ENCODE results near the gene ADCY10. TPM values are rescaled to one million over a fixed set of nuclear protein-coding genes. Genes with fewer than 3 reads are reported as not detected.

The ADCY10 gene
- total and polyA plus RNA-seq, 2 donors (not counting 1 experiment from before 2014, with no cell fraction given) = 0.09 to 0.17 TPM

DNA sequence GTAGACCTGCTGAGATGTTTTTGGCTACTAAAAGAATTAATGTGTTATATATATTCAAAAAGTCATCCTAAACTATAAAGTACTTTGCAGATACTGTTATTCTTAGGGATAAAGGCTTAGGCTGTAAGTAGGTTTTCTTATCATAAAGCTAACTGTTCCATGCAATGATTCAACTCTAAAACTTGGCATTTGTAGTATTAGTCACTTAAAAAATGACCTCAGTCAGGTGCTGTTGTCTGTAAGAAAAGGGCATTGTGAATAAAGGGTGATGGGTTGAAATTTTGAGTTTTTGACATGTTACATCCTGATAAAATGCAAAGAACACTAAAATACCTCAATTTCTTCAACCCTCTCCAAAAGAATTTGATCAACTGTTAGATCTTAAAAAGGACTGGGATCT, 32.9 kb downstream of the ADCY10 start:
- Histone ChIP-seq H3K27me3 (ENCODE audit: control insufficient read depth, insufficient read depth, low read length) (no peaks in the 10 kb centered on the region), H3K27ac (ENCODE audit: insufficient read depth, low read length) (no peak overlapping the region), H3K79me2 (ENCODE audit: control insufficient read depth, insufficient read depth, low read length) (no peaks in the 10 kb centered on the region), H3K4me1 (ENCODE audit: control insufficient read depth, extremely low read depth, insufficient read depth, low read length) (no peaks in the 10 kb centered on the region), H3K4me2 (ENCODE audit: extremely low read depth, insufficient read depth, low read length) (no peak overlapping the region), H3K4me3 (replicated peaks in 1 of 4; ENCODE audit: control extremely low read depth in 1 of 4, insufficient read depth in 1 of 4, low read depth in 3 of 4, low read length in 4 of 4) (no peak overlapping the region), H3K9me3 (ENCODE audit: control insufficient read depth, insufficient read depth, low read depth, low read length) (no peaks in the 10 kb centered on the region), H3K36me3 (ENCODE audit: control insufficient read depth, insufficient read depth, low read length) (no peaks in the 10 kb centered on the region), H2AFZ (ENCODE audit: low read length) (no peak overlapping the region), H3K9ac (ENCODE audit: insufficient read depth, low read length) (no peak overlapping the region), H4K20me1 (ENCODE audit: control insufficient read depth, extremely low read depth, insufficient read depth, low read length) (no peaks in the 10 kb centered on the region)
- DNase-seq (ENCODE audit: low read depth in 2 of 2) = peak; percentile 12 to 81
- no peak for TF ChIP-seq EZH2 (IDR thresholded peaks at IDR 0.05; ENCODE audit: low read length, missing control alignments)
- TF ChIP-seq, protein P1, sequence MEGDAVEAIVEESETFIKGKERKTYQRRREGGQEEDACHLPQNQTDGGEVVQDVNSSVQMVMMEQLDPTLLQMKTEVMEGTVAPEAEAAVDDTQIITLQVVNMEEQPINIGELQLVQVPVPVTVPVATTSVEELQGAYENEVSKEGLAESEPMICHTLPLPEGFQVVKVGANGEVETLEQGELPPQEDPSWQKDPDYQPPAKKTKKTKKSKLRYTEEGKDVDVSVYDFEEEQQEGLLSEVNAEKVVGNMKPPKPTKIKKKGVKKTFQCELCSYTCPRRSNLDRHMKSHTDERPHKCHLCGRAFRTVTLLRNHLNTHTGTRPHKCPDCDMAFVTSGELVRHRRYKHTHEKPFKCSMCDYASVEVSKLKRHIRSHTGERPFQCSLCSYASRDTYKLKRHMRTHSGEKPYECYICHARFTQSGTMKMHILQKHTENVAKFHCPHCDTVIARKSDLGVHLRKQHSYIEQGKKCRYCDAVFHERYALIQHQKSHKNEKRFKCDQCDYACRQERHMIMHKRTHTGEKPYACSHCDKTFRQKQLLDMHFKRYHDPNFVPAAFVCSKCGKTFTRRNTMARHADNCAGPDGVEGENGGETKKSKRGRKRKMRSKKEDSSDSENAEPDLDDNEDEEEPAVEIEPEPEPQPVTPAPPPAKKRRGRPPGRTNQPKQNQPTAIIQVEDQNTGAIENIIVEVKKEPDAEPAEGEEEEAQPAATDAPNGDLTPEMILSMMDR (conservative IDR thresholded peaks at IDR 0.05 in 1 of 2, IDR thresholded peaks at IDR 0.05 in 1 of 2; ENCODE audit: low read depth in 1 of 2, low read length in 2 of 2) = no peak

DNA sequence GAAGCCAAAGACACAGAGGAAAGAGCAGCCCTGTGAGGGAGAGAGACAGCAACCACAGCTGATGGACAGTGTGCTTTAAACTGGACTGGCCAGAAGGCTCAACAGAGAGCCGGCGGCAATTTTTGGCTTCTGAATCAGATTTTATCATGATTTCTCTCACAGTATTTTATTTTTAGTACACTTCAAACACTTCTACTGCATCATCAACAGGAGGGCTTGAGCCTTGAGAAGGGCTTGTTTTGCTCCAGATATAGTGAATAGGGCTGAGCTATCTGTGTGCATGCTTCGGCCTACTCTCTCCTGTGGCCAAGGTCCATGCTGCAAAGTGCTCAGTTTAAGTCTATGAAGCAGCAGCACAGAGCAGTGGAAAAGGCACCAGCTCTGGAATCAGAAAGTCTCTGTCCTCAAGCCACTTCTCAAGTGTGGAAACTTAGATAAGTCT, 33.3 kb downstream of the ADCY10 start:
- no peak overlapping the region for H3K4me3 ChIP-seq (replicated peaks in 1 of 4; ENCODE audit: control extremely low read depth in 1 of 4, insufficient read depth in 1 of 4, low read depth in 3 of 4, low read length in 4 of 4)
- no peaks in the 10 kb centered on the region for H3K36me3 ChIP-seq (ENCODE audit: control insufficient read depth, insufficient read depth, low read length)
- H2AFZ ChIP-seq (ENCODE audit: low read length) = peak overlapping the region; percentile 14
- H3K27me3 ChIP-seq (ENCODE audit: control insufficient read depth, insufficient read depth, low read length) = no peaks in the 10 kb centered on the region
- H3K27ac ChIP-seq (ENCODE audit: insufficient read depth, low read length) = no peak overlapping the region
- peak in 1 of 2 donors; percentile 65 for DNase-seq (ENCODE audit: low read depth in 2 of 2)
- no peaks in the 10 kb centered on the region for H3K4me1 ChIP-seq (ENCODE audit: control insufficient read depth, extremely low read depth, insufficient read depth, low read length)
- TF ChIP-seq EZH2 (IDR thresholded peaks at IDR 0.05; ENCODE audit: low read length, missing control alignments) = no peak
- TF ChIP-seq, protein P1 (conservative IDR thresholded peaks at IDR 0.05 in 1 of 2, IDR thresholded peaks at IDR 0.05 in 1 of 2; ENCODE audit: low read depth in 1 of 2, low read length in 2 of 2) = no peak
- no peak overlapping the region for H3K4me2 ChIP-seq (ENCODE audit: extremely low read depth, insufficient read depth, low read length)
- no peaks in the 10 kb centered on the region for H3K9me3 ChIP-seq (ENCODE audit: control insufficient read depth, insufficient read depth, low read depth, low read length)
- H3K79me2 ChIP-seq (ENCODE audit: control insufficient read depth, insufficient read depth, low read length) = no peaks in the 10 kb centered on the region
- H4K20me1 ChIP-seq (ENCODE audit: control insufficient read depth, extremely low read depth, insufficient read depth, low read length) = no peaks in the 10 kb centered on the region
- no peak overlapping the region for H3K9ac ChIP-seq (ENCODE audit: insufficient read depth, low read length)

DNA sequence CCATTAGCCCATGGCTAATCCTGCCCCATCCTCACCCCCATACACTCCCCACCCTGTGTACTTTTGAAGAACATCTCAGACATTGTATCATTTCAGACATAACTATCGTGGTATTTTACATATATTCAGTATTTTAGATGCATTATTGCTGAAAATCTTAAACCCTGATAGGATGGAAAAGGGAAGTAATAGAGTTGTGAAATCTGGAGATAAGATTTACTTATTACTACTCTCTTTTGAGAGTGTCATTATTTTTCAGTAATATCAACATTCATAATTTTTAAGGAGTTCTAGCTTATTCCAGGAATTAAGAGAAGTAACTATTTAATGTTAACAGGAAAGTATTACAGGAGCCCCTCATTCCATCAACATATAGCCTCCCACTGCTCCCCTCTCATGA, 34.4 kb downstream of the ADCY10 start:
- Histone ChIP-seq H3K9me3 (ENCODE audit: control insufficient read depth, insufficient read depth, low read depth, low read length) (no peaks in the 10 kb centered on the region), H3K27me3 (ENCODE audit: control insufficient read depth, insufficient read depth, low read length) (no peaks in the 10 kb centered on the region), H3K4me1 (ENCODE audit: control insufficient read depth, extremely low read depth, insufficient read depth, low read length) (no peaks in the 10 kb centered on the region), H3K4me2 (ENCODE audit: extremely low read depth, insufficient read depth, low read length) (no peak overlapping the region), H3K79me2 (ENCODE audit: control insufficient read depth, insufficient read depth, low read length) (no peaks in the 10 kb centered on the region), H3K36me3 (ENCODE audit: control insufficient read depth, insufficient read depth, low read length) (no peaks in the 10 kb centered on the region), H3K9ac (ENCODE audit: insufficient read depth, low read length) (no peak overlapping the region), H2AFZ (ENCODE audit: low read length) (no peak overlapping the region), H3K4me3 (replicated peaks in 1 of 4; ENCODE audit: control extremely low read depth in 1 of 4, insufficient read depth in 1 of 4, low read depth in 3 of 4, low read length in 4 of 4) (no peak overlapping the region), H3K27ac (ENCODE audit: insufficient read depth, low read length) (no peak overlapping the region), H4K20me1 (ENCODE audit: control insufficient read depth, extremely low read depth, insufficient read depth, low read length) (no peaks in the 10 kb centered on the region)
- no peak for DNase-seq (ENCODE audit: low read depth in 2 of 2)
- no peak for TF ChIP-seq EZH2 (IDR thresholded peaks at IDR 0.05; ENCODE audit: low read length, missing control alignments)
- TF ChIP-seq, protein P1 (conservative IDR thresholded peaks at IDR 0.05 in 1 of 2, IDR thresholded peaks at IDR 0.05 in 1 of 2; ENCODE audit: low read depth in 1 of 2, low read length in 2 of 2) = no peak

All from fibroblast of lung (primary cell).